ENCODE data around the gene KXD1. TPM values are rescaled to one million over a fixed set of nuclear protein-coding genes. Genes with fewer than 3 reads are reported as not detected.

The KXD1 gene
- total and polyA plus RNA-seq, 2 experiments from 2014 or later, result 110 to 129 TPM

- WGBS, 2 experiments (ENCODE audit: low coverage in 1 of 2, low lambda C conversion rate in 2 of 2, missing lambda C conversion rate in 2 of 2), result 60 to 70% methylated on average over 8 to 9 of the region's 9 CpGs
- Histone ChIP-seq H4K20me1 (ENCODE audit: insufficient read depth) (no peaks in the 10 kb centered on the region), H3K79me2 (ENCODE audit: insufficient read depth) (no peaks in the 10 kb centered on the region), H3K9me3 (ENCODE audit: low read depth) (no peaks in the 10 kb centered on the region), H2AFZ (no peak overlapping the region), H3K36me3 (ENCODE audit: low read depth) (no peaks in the 10 kb centered on the region), H3K9me2 (ENCODE audit: insufficient read depth) (no peaks in the 10 kb centered on the region), H3K9ac (no peak overlapping the region), H3K27me3 (replicated peaks; ENCODE audit: insufficient read depth) (peaks cover 81% of the 10 kb centered on the region), H3F3A (ENCODE audit: insufficient read depth) (0 out of 2 replicates have a peak, but pooled peaks cover 6% of the 10 kb centered on the region), H3K4me2 (ENCODE audit: unreplicated experiment) (no peak overlapping the region), H3K27ac (no peak overlapping the region), H3K4me3 (no peak overlapping the region), H3K4me1 (ENCODE audit: insufficient read depth) (no peaks in the 10 kb centered on the region)
- in situ Hi-C loops (cut with MboI), result loop anchor here (10.0 kb wide), 1 partner anchor 236 kb away; no protein-coding TSS in a partner anchor
- no peak for DNase-seq
- no peak for TF ChIP-seq EZH2 (IDR thresholded peaks at IDR 0.05; ENCODE audit: insufficient read depth, poor library complexity, severe bottlenecking)
These were observed 51.4 kb downstream of the KXD1 start for GRCh38 chr19:18608805-18609716.

GRCh38 chr19:18609717-18610051 is 52.0 kb downstream of the KXD1 start:
- H3K4me2 ChIP-seq (ENCODE audit: unreplicated experiment), result no peak overlapping the region
- no peak overlapping the region for H3K27ac ChIP-seq
- no peaks in the 10 kb centered on the region for H3K79me2 ChIP-seq (ENCODE audit: insufficient read depth)
- no peaks in the 10 kb centered on the region for H3K4me1 ChIP-seq (ENCODE audit: insufficient read depth)
- DNase-seq, result no peak
- H3K4me3 ChIP-seq, result no peak overlapping the region
- TF ChIP-seq EZH2 (IDR thresholded peaks at IDR 0.05; ENCODE audit: insufficient read depth, poor library complexity, severe bottlenecking) (no peak), EZH2phosphoT487 (IDR thresholded peaks at IDR 0.05; ENCODE audit: insufficient read depth, low read depth) (no peak)
- no peaks in the 10 kb centered on the region for H3K9me2 ChIP-seq (ENCODE audit: insufficient read depth)
- no peak overlapping the region for H2AFZ ChIP-seq
- H4K20me1 ChIP-seq (ENCODE audit: insufficient read depth), result no peaks in the 10 kb centered on the region
- H3K36me3 ChIP-seq (ENCODE audit: low read depth), result no peaks in the 10 kb centered on the region
- H3K27me3 ChIP-seq (replicated peaks; ENCODE audit: insufficient read depth), result peaks cover 84% of the 10 kb centered on the region
- H3K9me3 ChIP-seq (ENCODE audit: low read depth), result no peaks in the 10 kb centered on the region
- 0 out of 2 replicates have a peak, but pooled peaks cover 6% of the 10 kb centered on the region for H3F3A ChIP-seq (ENCODE audit: insufficient read depth)
- in situ Hi-C loops (cut with MboI), result loop anchor here (10.0 kb wide), 1 partner anchor 235 kb away; no protein-coding TSS in a partner anchor
- no peak overlapping the region for H3K9ac ChIP-seq
- WGBS, 2 experiments (ENCODE audit: low coverage in 1 of 2, low lambda C conversion rate in 2 of 2, missing lambda C conversion rate in 2 of 2), result 32% methylated on average over 2 of the region's 2 CpGs

GRCh38 chr19:18610245-18610555 is 52.5 kb downstream of the KXD1 start:
- 32 to 35% methylated on average over 3 of the region's 3 CpGs for WGBS, 2 experiments (ENCODE audit: low coverage in 1 of 2, low lambda C conversion rate in 2 of 2, missing lambda C conversion rate in 2 of 2)
- no peak overlapping the region for H3K4me3 ChIP-seq
- no peaks in the 10 kb centered on the region for H3K79me2 ChIP-seq (ENCODE audit: insufficient read depth)
- no peaks in the 10 kb centered on the region for H3K9me3 ChIP-seq (ENCODE audit: low read depth)
- TF ChIP-seq EZH2 (IDR thresholded peaks at IDR 0.05; ENCODE audit: insufficient read depth, poor library complexity, severe bottlenecking) (no peak), EZH2phosphoT487 (IDR thresholded peaks at IDR 0.05; ENCODE audit: insufficient read depth, low read depth) (no peak)
- H3F3A ChIP-seq (ENCODE audit: insufficient read depth), result 0 out of 2 replicates have a peak, but pooled peaks cover 6% of the 10 kb centered on the region
- DNase-seq, result no peak
- no peak overlapping the region for H3K9ac ChIP-seq
- no peaks in the 10 kb centered on the region for H4K20me1 ChIP-seq (ENCODE audit: insufficient read depth)
- no peak overlapping the region for H2AFZ ChIP-seq
- no peaks in the 10 kb centered on the region for H3K36me3 ChIP-seq (ENCODE audit: low read depth)
- H3K27me3 ChIP-seq (replicated peaks; ENCODE audit: insufficient read depth), result peaks cover 84% of the 10 kb centered on the region
- no peak overlapping the region for H3K4me2 ChIP-seq (ENCODE audit: unreplicated experiment)
- in situ Hi-C loops (cut with MboI), result no loop called here
- no peaks in the 10 kb centered on the region for H3K4me1 ChIP-seq (ENCODE audit: insufficient read depth)
- H3K9me2 ChIP-seq (ENCODE audit: insufficient read depth), result no peaks in the 10 kb centered on the region
- H3K27ac ChIP-seq, result no peak overlapping the region

DNA sequence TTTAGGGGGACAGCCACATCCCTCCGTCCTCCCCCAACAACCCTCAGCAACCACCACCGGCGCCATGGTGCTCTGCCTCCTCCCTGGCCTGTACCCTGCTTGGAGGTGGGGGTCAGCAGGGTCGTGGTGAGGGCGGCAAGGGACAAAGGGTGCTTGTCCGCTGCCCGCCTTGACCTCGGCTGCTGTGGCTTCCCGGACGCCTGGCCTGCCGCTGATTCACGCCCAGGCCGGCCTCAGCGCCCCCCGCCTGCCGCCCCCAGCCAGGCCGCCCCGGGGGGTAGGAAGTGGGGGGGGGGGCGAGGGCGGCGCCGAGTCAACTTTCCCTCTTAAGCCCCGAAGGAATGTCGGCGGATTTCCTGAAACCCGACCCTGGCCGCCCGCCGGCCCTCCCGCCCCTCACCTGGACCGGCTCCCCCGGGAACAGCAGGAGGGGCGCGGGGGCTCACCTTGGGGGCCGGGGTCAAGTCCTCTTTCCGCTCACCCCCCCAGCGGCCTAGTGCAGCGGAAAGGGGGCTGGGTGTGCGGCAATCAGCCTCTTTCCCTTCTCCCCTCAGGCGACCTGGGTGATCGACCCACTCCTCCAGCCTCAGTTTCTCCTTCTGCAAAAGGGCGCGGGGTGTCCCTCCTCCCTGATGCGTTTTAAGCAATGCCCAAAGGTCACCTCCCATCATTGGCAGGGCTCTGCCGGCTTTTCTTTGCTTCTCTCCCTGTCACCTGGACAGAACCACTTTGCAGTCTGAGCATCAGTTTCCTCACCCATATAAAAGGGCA is 53.1 kb downstream of the KXD1 start:
- H3K4me2 ChIP-seq (ENCODE audit: unreplicated experiment), result no peak overlapping the region
- H3K9ac ChIP-seq, result no peak overlapping the region
- no peaks in the 10 kb centered on the region for H3K79me2 ChIP-seq (ENCODE audit: insufficient read depth)
- H2AFZ ChIP-seq, result no peak overlapping the region
- no peaks in the 10 kb centered on the region for H3K36me3 ChIP-seq (ENCODE audit: low read depth)
- no peaks in the 10 kb centered on the region for H3K9me2 ChIP-seq (ENCODE audit: insufficient read depth)
- H3K27ac ChIP-seq, result no peak overlapping the region
- no peaks in the 10 kb centered on the region for H4K20me1 ChIP-seq (ENCODE audit: insufficient read depth)
- WGBS, 2 experiments (ENCODE audit: low coverage in 1 of 2, low lambda C conversion rate in 2 of 2, missing lambda C conversion rate in 2 of 2), result 8 to 10% methylated on average over 19 to 38 of the region's 45 CpGs
- no peak overlapping the region for H3K4me3 ChIP-seq
- peaks cover 85% of the 10 kb centered on the region for H3K27me3 ChIP-seq (replicated peaks; ENCODE audit: insufficient read depth)
- in situ Hi-C loops (cut with MboI), result no loop called here
- 0 out of 2 replicates have a peak, but pooled peaks cover 6% of the 10 kb centered on the region for H3F3A ChIP-seq (ENCODE audit: insufficient read depth)
- DNase-seq, result no peak
- TF ChIP-seq EZH2phosphoT487 (IDR thresholded peaks at IDR 0.05; ENCODE audit: insufficient read depth, low read depth) (peak; percentile 92), EZH2 (IDR thresholded peaks at IDR 0.05; ENCODE audit: insufficient read depth, poor library complexity, severe bottlenecking) (no peak)
- H3K4me1 ChIP-seq (ENCODE audit: insufficient read depth), result no peaks in the 10 kb centered on the region
- no peaks in the 10 kb centered on the region for H3K9me3 ChIP-seq (ENCODE audit: low read depth)
